COR-L47 (cell line): ENCODE data around the gene GPR3.
"Not testable (repeated sequence)": the region's sequence is repeated elsewhere in the genome, so short reads cannot be mapped to it uniquely, and the experiment has no call there.

Experiments
- DNase-seq: peaks from one replicate; lab custom pipeline; 2025; lab: John Stamatoyannopoulos, UW

Gene GPR3

GRCh38 chr1:27400082-27400962 is 7.9 kb downstream of the GPR3 start:
- DNase-seq = no peak

- DNase-seq = no peak
These were observed 8.5 kb downstream of the GPR3 start for GRCh38 chr1:27400963-27401341.

GRCh38 chr1:27402349-27402754 is 9.9 kb downstream of the GPR3 start:
- peak; percentile 24 for DNase-seq

GRCh38 chr1:27403065-27403726 is 10.8 kb downstream of the GPR3 start:
- DNase-seq = no peak

GRCh38 chr1:27403931-27404330 is 11.5 kb downstream of the GPR3 start:
- no peak for DNase-seq

- no peak for DNase-seq
These were observed 12.7 kb downstream of the GPR3 start for GRCh38 chr1:27405074-27405473.

- not testable (repeated sequence) for DNase-seq
These were observed 13.4 kb downstream of the GPR3 start for GRCh38 chr1:27405598-27406361.

GRCh38 chr1:27406362-27406680 is 13.9 kb downstream of the GPR3 start:
- no peak for DNase-seq

GRCh38 chr1:27406791-27407190 is 14.4 kb downstream of the GPR3 start:
- DNase-seq = not testable (repeated sequence)

GRCh38 chr1:27408151-27408550 is 15.7 kb downstream of the GPR3 start:
- DNase-seq = no peak

GRCh38 chr1:27409669-27410068 is 17.2 kb downstream of the GPR3 start:
- DNase-seq = no peak

- no peak for DNase-seq
These were observed 18.3 kb downstream of the GPR3 start for GRCh38 chr1:27410709-27411108.

GRCh38 chr1:27412502-27412901 is 20.1 kb downstream of the GPR3 start:
- no peak for DNase-seq

- DNase-seq = no peak
These were observed 20.6 kb downstream of the GPR3 start for GRCh38 chr1:27413004-27413403.

GRCh38 chr1:27414091-27414490 is 21.7 kb downstream of the GPR3 start:
- no peak for DNase-seq

GRCh38 chr1:27416387-27417111 is 24.1 kb downstream of the GPR3 start:
- DNase-seq = peak; percentile 85

GRCh38 chr1:27417713-27418112 is 25.3 kb downstream of the GPR3 start:
- no peak for DNase-seq

GRCh38 chr1:27418326-27419185 is 26.1 kb downstream of the GPR3 start:
- DNase-seq = no peak

- DNase-seq = no peak
These were observed 31.3 kb downstream of the GPR3 start for GRCh38 chr1:27423709-27424108.

GRCh38 chr1:27427329-27427728 is 34.9 kb downstream of the GPR3 start:
- DNase-seq = no peak

GRCh38 chr1:27427816-27428315 is 35.4 kb downstream of the GPR3 start:
- DNase-seq = no peak
